Retinal pigment epithelial cell (primary cell): ENCODE data around the gene GTF3C2.

Source experiments
- DNase-seq: peaks from one replicate; pipeline ENCODE4 v3.0.0-alpha.2; 2010; ENCODE audit warnings: low read depth
- H3K4me3 ChIP-seq: 2 replicates; pipeline ENCODE4 v1.5.1; 2011; ENCODE audit warnings: mild to moderate bottlenecking, low read length, control low read depth, moderate library complexity
- CTCF ChIP-seq: conservative IDR thresholded peaks from 2 replicates; pipeline ENCODE4 v1.5.1; 2011; ENCODE audit warnings: low read depth, low read length, control low read depth, inconsistent platforms

Gene GTF3C2

GRCh38 chr2:27308359-27308881 lies 48.1 kb downstream of the GTF3C2 start, which contains the start of gene UCN:
Gene UCN, minus strand, starts transcription at chr2:27308445. Its CDS starts 550 bp downstream, at chr2:27307895.
- no peak for DNase-seq
- TF ChIP-seq CTCF: no peak
- no peak within 1 kb of the TSS for H3K4me3 ChIP-seq

GRCh38 chr2:27307545-27308358 lies 48.8 kb downstream of the GTF3C2 start:
- DNase-seq: no peak
- no peak overlapping the region for H3K4me3 ChIP-seq

GRCh38 chr2:27307287-27307544 lies 49.3 kb downstream of the GTF3C2 start:
- DNase-seq: no peak
- no peak for TF ChIP-seq CTCF
- no peak overlapping the region for H3K4me3 ChIP-seq

More at GRCh38 chr2:27307545-27308358, 48.8 kb downstream of the GTF3C2 start:
- no peak for TF ChIP-seq CTCF

GRCh38 chr2:27306573-27307286 lies 49.8 kb downstream of the GTF3C2 start:
- DNase-seq: no peak

GRCh38 chr2:27306136-27306535 lies 50.4 kb downstream of the GTF3C2 start:
- TF ChIP-seq CTCF: no peak
- DNase-seq: no peak
- no peak overlapping the region for H3K4me3 ChIP-seq

More at GRCh38 chr2:27306573-27307286, 49.8 kb downstream of the GTF3C2 start:
- no peak overlapping the region for H3K4me3 ChIP-seq
- peak; percentile 21 for TF ChIP-seq CTCF

GRCh38 chr2:27305516-27305915 lies 51.0 kb downstream of the GTF3C2 start:
- TF ChIP-seq CTCF: no peak
- DNase-seq: no peak
- no peak overlapping the region for H3K4me3 ChIP-seq
